IMR-90 (cell line): Measurements from ENCODE around the gene FAT1. TPM values are rescaled to one million over a fixed set of nuclear protein-coding genes. Genes with fewer than 3 reads are reported as not detected.

ENCODE experiments used
- ATAC-seq: fragments of 200-7000 bp; cut with Tn5 transposase; 2 replicates; pipeline ENCODE4 v1.9.1; 2020; ENCODE audit warnings: low read depth, mild to moderate bottlenecking, moderate library complexity
- BruUV-seq: library from RNA; stranded (reverse); fragments of 400-500 nt; replicated peaks from 2 replicates; lab custom pipeline; 2021; lab: Mats Ljungman, UMichigan
- CTCF ChIA-PET: fragments of 300-600 bp; formaldehyde crosslinking; extraction: SDS; loops from one replicate; lab custom pipeline; 2021; ENCODE audit warnings: antibody characterized with exemption; lab: Yijun Ruan, JAX
- POLR2A ChIA-PET: fragments of 300-600 bp; sonication (Branson Sonifier 250); formaldehyde crosslinking; loops from one replicate; lab custom pipeline; 2022; ENCODE audit warnings: antibody characterized with exemption; ENCODE audit not compliant: unreplicated experiment; lab: Charles Lee
- DNase-seq: peaks from one replicate; pipeline ENCODE4 v3.0.0; 2013
- H2AFZ ChIP-seq: replicated peaks from 2 replicates; pipeline ENCODE3; 2013; ENCODE audit warnings: low read length, mild to moderate bottlenecking; ENCODE audit not compliant: poor library complexity
- H2AK5ac ChIP-seq: 2 replicates; pipeline ENCODE4 v1.6.1; 2013; ENCODE audit warnings: low read depth, low read length, inconsistent platforms
- H2AK9ac ChIP-seq: replicated peaks from 2 replicates; pipeline ENCODE3; 2013; ENCODE audit warnings: mild to moderate bottlenecking, low read depth, low read length, moderate library complexity; ENCODE audit not compliant: poor library complexity
- H2BK120ac ChIP-seq: 2 replicates; pipeline ENCODE4 v1.6.1; 2013; ENCODE audit warnings: low read depth, low read length, inconsistent platforms
- H2BK15ac ChIP-seq: 3 replicates; pipeline ENCODE4 v1.6.1; 2013; ENCODE audit warnings: low read depth, low read length, inconsistent platforms
- H2BK20ac ChIP-seq: 2 replicates; pipeline ENCODE4 v1.6.1; 2013; ENCODE audit warnings: low read depth, mild to moderate bottlenecking, inconsistent platforms, low read length, moderate library complexity
- H2BK5ac ChIP-seq: 2 replicates; pipeline ENCODE4 v1.6.1; 2013; ENCODE audit warnings: mild to moderate bottlenecking, low read depth, low read length, inconsistent platforms; ENCODE audit not compliant: poor library complexity, severe bottlenecking
- H3K14ac ChIP-seq: replicated peaks from 2 replicates; pipeline ENCODE4 v1.6.1; 2013; ENCODE audit warnings: low read depth, low read length, inconsistent platforms
- H3K18ac ChIP-seq: 2 replicates; pipeline ENCODE4 v1.6.1; 2013; ENCODE audit warnings: low read depth, low read length, control low read depth
- H3K23ac ChIP-seq: 2 replicates; pipeline ENCODE4 v1.6.1; 2013; ENCODE audit warnings: low read depth, low read length, inconsistent platforms
- H3K27ac ChIP-seq: 2 replicates; pipeline ENCODE4 v1.5.1; 2013; ENCODE audit warnings: mild to moderate bottlenecking, control low read depth, low read length; ENCODE audit not compliant: insufficient read depth
- H3K27me3 ChIP-seq: 2 replicates; pipeline ENCODE4 v1.6.1; 2013; ENCODE audit warnings: low read length; ENCODE audit not compliant: control insufficient read depth, insufficient read depth
- H3K36me3 ChIP-seq: 2 replicates; pipeline ENCODE4 v1.6.1; 2013; ENCODE audit warnings: low read length, mixed read lengths; ENCODE audit not compliant: control insufficient read depth, insufficient read depth
- H3K4ac ChIP-seq: 2 replicates; pipeline ENCODE4 v1.6.1; 2013; ENCODE audit warnings: low read depth, low read length, inconsistent platforms
- H3K4me1 ChIP-seq: 2 replicates; pipeline ENCODE4 v1.6.1; 2013; ENCODE audit warnings: low read length, mixed read lengths; ENCODE audit not compliant: control insufficient read depth, insufficient read depth
- H3K4me2 ChIP-seq: 2 replicates; pipeline ENCODE4 v1.6.1; 2013; ENCODE audit warnings: low read depth, mild to moderate bottlenecking, control low read depth, low read length, moderate library complexity
- H3K4me3 ChIP-seq: 2 replicates; pipeline ENCODE4 v1.5.1; 2013; ENCODE audit warnings: low read depth, mild to moderate bottlenecking, control low read depth, low read length, moderate library complexity; ENCODE audit not compliant: insufficient read depth
- H3K56ac ChIP-seq: 2 replicates; pipeline ENCODE4 v1.6.1; 2013; ENCODE audit warnings: low read length, inconsistent platforms; ENCODE audit not compliant: insufficient read depth; ENCODE audit errors: extremely low read depth
- H3K79me1 ChIP-seq, 2 experiments: 2 replicates each; pipeline ENCODE4 v1.6.1; 2013; ENCODE audit warnings: low read length in 2 of 2, inconsistent platforms in 1 of 2, low read depth in 1 of 2
- H3K9ac ChIP-seq: 2 replicates; pipeline ENCODE4 v1.6.1; 2013; ENCODE audit warnings: low read depth, low read length, control low read depth
- H3K9me1 ChIP-seq: 2 replicates; pipeline ENCODE4 v1.6.1; 2013; ENCODE audit warnings: low read length, inconsistent platforms; ENCODE audit not compliant: insufficient read depth
- H3K9me3 ChIP-seq: 2 replicates; pipeline ENCODE4 v1.6.1; 2013; ENCODE audit warnings: low read length; ENCODE audit not compliant: control insufficient read depth, insufficient read depth
- H4K20me1 ChIP-seq: 2 replicates; pipeline ENCODE4 v1.6.1; 2013; ENCODE audit warnings: low read length, inconsistent platforms; ENCODE audit not compliant: insufficient read depth
- H4K5ac ChIP-seq: 2 replicates; pipeline ENCODE4 v1.6.1; 2013; ENCODE audit warnings: mild to moderate bottlenecking, low read depth, low read length, control low read depth
- H4K8ac ChIP-seq, 2 experiments: 2 replicates each; pipeline ENCODE4 v1.6.1; 2013; ENCODE audit warnings: low read depth in 2 of 2, low read length in 2 of 2, control low read depth in 1 of 2, inconsistent platforms in 1 of 2
- H4K91ac ChIP-seq: 2 replicates; pipeline ENCODE4 v1.6.1; 2013; ENCODE audit warnings: low read depth, low read length, inconsistent platforms; ENCODE audit not compliant: insufficient read depth
- BHLHE40 ChIP-seq: fragments of 150-350 bp; IDR thresholded peaks from 2 replicates; pipeline ENCODE4 v1.6.1; 2016; ENCODE audit warnings: mild to moderate bottlenecking, low read depth, low read length
- CEBPB ChIP-seq: IDR thresholded peaks from 2 replicates; pipeline ENCODE4 v1.6.1; 2012; ENCODE audit warnings: low read depth, low read length, improper control_type of control experiment
- CHD1 ChIP-seq: IDR thresholded peaks from 2 replicates; pipeline ENCODE4 v1.6.1; 2012; ENCODE audit warnings: low read depth, low read length, improper control_type of control experiment
- ELK1 ChIP-seq: fragments of 150-350 bp; IDR thresholded peaks from 2 replicates; pipeline ENCODE4 v1.6.1; 2016; ENCODE audit warnings: low read depth, mild to moderate bottlenecking, low read length, moderate library complexity, borderline replicate concordance
- FOS ChIP-seq: fragments of 150-350 bp; IDR thresholded peaks from 2 replicates; pipeline ENCODE4 v1.6.1; 2016; ENCODE audit warnings: low read depth, low read length
- MAFK ChIP-seq: IDR thresholded peaks from 2 replicates; pipeline ENCODE4 v1.6.1; 2012; ENCODE audit warnings: low read depth, low read length, improper control_type of control experiment
- MAZ ChIP-seq: IDR thresholded peaks from 2 replicates; pipeline ENCODE4 v1.6.1; 2012; ENCODE audit warnings: low read depth, mild to moderate bottlenecking, low read length, improper control_type of control experiment, moderate library complexity, borderline replicate concordance
- NFE2L2 ChIP-seq: fragments of 150-350 bp; IDR thresholded peaks from 2 replicates; pipeline ENCODE4 v1.6.1; 2016; ENCODE audit warnings: low read depth, mild to moderate bottlenecking, low read length
- POLR2A ChIP-seq: IDR thresholded peaks from 2 replicates; pipeline ENCODE4 v1.6.1; 2012; ENCODE audit warnings: mild to moderate bottlenecking, low read depth, low read length
- SMC3 ChIP-seq: fragments of 150-350 bp; IDR thresholded peaks from 2 replicates; pipeline ENCODE4 v1.6.1; 2016; ENCODE audit warnings: low read depth, mild to moderate bottlenecking, antibody characterized with exemption, low read length, moderate library complexity
- USF2 ChIP-seq: fragments of 150-350 bp; IDR thresholded peaks from 2 replicates; pipeline ENCODE4 v1.6.1; 2017; ENCODE audit warnings: mild to moderate bottlenecking, antibody characterized with exemption, low read length, low read depth
- WGBS, 2 experiments: methylation state at CpG; one replicate each; pipeline versions ENCODE4 v1.1.5 to v1.1.7; 2013; ENCODE audit warnings: missing lambda C conversion rate in 2 of 2; ENCODE audit not compliant: insufficient read length in 1 of 2; ENCODE audit errors: extremely low coverage in 2 of 2; 5-methylcytosine and 5-hydroxymethylcytosine counted together
- dilution Hi-C: fragments of 300-500 bp; cut with HindIII; formaldehyde crosslinking; loops from one replicate; pipeline ENCODE4 v1.14.3; 2018; ENCODE audit warnings: low sequenced_read_pairs; ENCODE audit not compliant: unreplicated experiment
- in situ Hi-C: fragments of 300-500 bp; cut with MboI; formaldehyde crosslinking; loops from 3 replicates; pipeline ENCODE4 v1.14.3; 2019; ENCODE audit warnings: low sequenced_read_pairs, inconsistent platforms, mixed read lengths
- intact Hi-C: fragments of 100-400 bp; cut with micrococcal nuclease; formaldehyde crosslinking; loops from 2 replicates; pipeline ENCODE4 v1.10.0; 2022
- polyA plus RNA-seq, 3 experiments: library from polyadenylated mRNA; depleted of rRNA; stranded (reverse); fragments of >200 nt; gene quantifications; 2 replicates each; pipeline ENCODE4 v1.2.3, GENCODE V29; 2012; ENCODE audit warnings: low replicate concordance in 1 of 3
- total RNA-seq: library from RNA; depleted of rRNA; stranded (reverse); fragments of >200 nt; gene quantifications from 2 replicates; pipeline ENCODE4 v1.2.3, GENCODE V29; 2012
- TF ChIP-seq, protein P1 (sequence below): conservative IDR thresholded peaks from 2 replicates; pipeline ENCODE4 v1.5.1; 2012; ENCODE audit warnings: mild to moderate bottlenecking, low read depth, low read length, improper control_type of control experiment

Gene FAT1
- total and polyA plus RNA-seq, 2 of the 4 experiments (the other 2 are of a cell fraction): 156 to 519 TPM

DNA sequence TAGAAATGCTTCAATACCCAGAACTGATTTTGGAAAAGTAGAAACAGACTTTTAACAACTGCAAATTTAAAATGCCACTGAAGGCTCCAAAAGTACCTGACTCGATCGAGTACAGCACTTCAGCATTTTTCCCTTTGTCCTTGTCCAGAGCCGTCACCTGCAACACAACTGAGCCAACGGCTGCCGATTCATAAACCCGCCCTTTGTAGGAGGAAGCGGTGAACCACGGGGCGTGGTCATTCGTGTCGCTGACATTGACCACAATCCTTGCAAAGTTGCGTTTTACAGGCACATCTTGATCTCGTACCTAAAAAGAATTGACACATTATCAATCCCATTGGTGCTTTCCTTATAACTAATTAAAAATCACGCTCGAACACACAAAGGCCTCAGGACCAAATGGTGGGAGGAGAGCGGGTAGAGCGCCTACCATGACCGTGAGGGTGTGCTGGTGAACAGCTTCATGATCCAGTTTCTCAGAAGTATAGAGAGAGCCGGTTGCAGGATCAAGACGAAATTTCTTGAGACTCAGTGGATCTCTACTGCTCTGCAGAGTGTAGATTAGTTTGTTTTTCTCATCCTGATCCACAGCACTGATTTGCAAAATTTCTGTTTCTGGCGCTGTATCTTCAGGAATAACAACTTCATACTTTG lies 95.5 kb downstream of the FAT1 start:
- H4K91ac ChIP-seq: no peak overlapping the region
- H2AK9ac ChIP-seq: no peak overlapping the region
- dilution Hi-C loops: no loop called here
- in situ Hi-C loops: no loop called here
- no peak overlapping the region for H2BK20ac ChIP-seq
- no peak for TF ChIP-seq CEBPB
- no peak for TF ChIP-seq POLR2A
- TF ChIP-seq NFE2L2: no peak
- TF ChIP-seq, protein P1, sequence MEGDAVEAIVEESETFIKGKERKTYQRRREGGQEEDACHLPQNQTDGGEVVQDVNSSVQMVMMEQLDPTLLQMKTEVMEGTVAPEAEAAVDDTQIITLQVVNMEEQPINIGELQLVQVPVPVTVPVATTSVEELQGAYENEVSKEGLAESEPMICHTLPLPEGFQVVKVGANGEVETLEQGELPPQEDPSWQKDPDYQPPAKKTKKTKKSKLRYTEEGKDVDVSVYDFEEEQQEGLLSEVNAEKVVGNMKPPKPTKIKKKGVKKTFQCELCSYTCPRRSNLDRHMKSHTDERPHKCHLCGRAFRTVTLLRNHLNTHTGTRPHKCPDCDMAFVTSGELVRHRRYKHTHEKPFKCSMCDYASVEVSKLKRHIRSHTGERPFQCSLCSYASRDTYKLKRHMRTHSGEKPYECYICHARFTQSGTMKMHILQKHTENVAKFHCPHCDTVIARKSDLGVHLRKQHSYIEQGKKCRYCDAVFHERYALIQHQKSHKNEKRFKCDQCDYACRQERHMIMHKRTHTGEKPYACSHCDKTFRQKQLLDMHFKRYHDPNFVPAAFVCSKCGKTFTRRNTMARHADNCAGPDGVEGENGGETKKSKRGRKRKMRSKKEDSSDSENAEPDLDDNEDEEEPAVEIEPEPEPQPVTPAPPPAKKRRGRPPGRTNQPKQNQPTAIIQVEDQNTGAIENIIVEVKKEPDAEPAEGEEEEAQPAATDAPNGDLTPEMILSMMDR: no peak
- TF ChIP-seq MAZ: no peak
- no peak for TF ChIP-seq BHLHE40
- TF ChIP-seq CHD1: no peak
- no peak for TF ChIP-seq FOS
- TF ChIP-seq SMC3: no peak
- TF ChIP-seq MAFK: no peak
- no peak for TF ChIP-seq USF2
- no peak for TF ChIP-seq ELK1
- no peak for ATAC-seq
- BruUV-seq: TSS peak; percentile 91
- no peak overlapping the region for H3K14ac ChIP-seq
- DNase-seq: no peak
- H3K4me3 ChIP-seq: no peak overlapping the region
- H3K23ac ChIP-seq: no peak overlapping the region
- H3K56ac ChIP-seq: no peak overlapping the region
- H3K4ac ChIP-seq: no peak overlapping the region
- no peak overlapping the region for H3K4me2 ChIP-seq
- no peak overlapping the region for H3K27ac ChIP-seq
- no peak overlapping the region for H3K9ac ChIP-seq
- peaks cover 52% of the 10 kb centered on the region for H3K36me3 ChIP-seq
- ChIA-PET CTCF (no interaction called here), POLR2A (no interaction called here)
- peaks cover 25% of the 10 kb centered on the region; the same call in 1 of the 2 replicates for H4K20me1 ChIP-seq
- H3K79me1 ChIP-seq: peaks cover 26 to 64% of the 10 kb centered on the region in 2 experiments
- H2BK15ac ChIP-seq: no peak overlapping the region
- H3K18ac ChIP-seq: no peak overlapping the region
- no peak overlapping the region for H4K5ac ChIP-seq
- 91% methylated on average over 13 of the region's 21 CpGs; no CpG with 5 or more reads in 1 of the 2 experiments for WGBS, 2 experiments
- H2BK120ac ChIP-seq: no peak overlapping the region
- H2BK5ac ChIP-seq: no peak overlapping the region
- no peaks in the 10 kb centered on the region for H3K27me3 ChIP-seq
- H3K9me1 ChIP-seq: peaks cover 12% of the 10 kb centered on the region
- no peaks in the 10 kb centered on the region for H3K9me3 ChIP-seq
- H3K4me1 ChIP-seq: peaks cover 12% of the 10 kb centered on the region
- no peak overlapping the region for H2AK5ac ChIP-seq
- no peak overlapping the region for H2AFZ ChIP-seq
- no peak overlapping the region for H4K8ac ChIP-seq
- intact Hi-C loops: no loop called here
